ENCODE data around the gene TPO. TPM values are rescaled to one million over a fixed set of nuclear protein-coding genes. Genes with fewer than 3 reads are reported as not detected.

TPO gene
- total and polyA plus RNA-seq, 4 donors, result not detected

- Histone ChIP-seq H3K9ac (ENCODE audit: low read depth in 1 of 2, low read length in 2 of 2) (no peak overlapping the region), H3K27ac (ENCODE audit: low read depth in 1 of 2, low read length in 2 of 2) (no peak overlapping the region), H3K4me3 (ENCODE audit: low read depth in 1 of 3, low read length in 3 of 3) (no peak overlapping the region), H3K9me3 (ENCODE audit: control insufficient read depth in 4 of 4, low read length in 3 of 4) (no peaks in the 10 kb centered on the region), H3K36me3 (ENCODE audit: control insufficient read depth in 4 of 4, insufficient read depth in 3 of 4, low read depth in 1 of 4, low read length in 3 of 4) (no peaks in the 10 kb centered on the region), H3K27me3 (ENCODE audit: control insufficient read depth in 4 of 4, insufficient read depth in 4 of 4, low read length in 3 of 4) (no peaks in the 10 kb centered on the region), H3K4me1 (ENCODE audit: control insufficient read depth in 4 of 4, insufficient read depth in 4 of 4, low read length in 3 of 4) (no peaks in the 10 kb centered on the region)
- 71% methylated on average over 76 of the region's 76 CpGs for WGBS
- no peak for TF ChIP-seq CTCF (IDR thresholded peaks at IDR 0.05; ENCODE audit: low read depth, low read length, missing input control)
- TF ChIP-seq MAX (IDR thresholded peaks at IDR 0.05), result no peak
- no peak for TF ChIP-seq RAD21 (IDR thresholded peaks at IDR 0.05)
- no peak for TF ChIP-seq GABPA (IDR thresholded peaks at IDR 0.05 in 1 of 2, conservative IDR thresholded peaks at IDR 0.05 in 1 of 2)
- TF ChIP-seq ZBTB33 (IDR thresholded peaks at IDR 0.05), result no peak
- no peak for TF ChIP-seq SP1 (IDR thresholded peaks at IDR 0.05)
- TF ChIP-seq HNF4A (conservative IDR thresholded peaks at IDR 0.05), result no peak
- no peak for TF ChIP-seq ATF3 (IDR thresholded peaks at IDR 0.05)
- no peak for DNase-seq (ENCODE audit: low spot score)
These were observed 64.2 kb downstream of the TPO start for GRCh38 chr2:1477196-1478040.

- no peaks in the 10 kb centered on the region for H3K27me3 ChIP-seq (ENCODE audit: control insufficient read depth in 4 of 4, insufficient read depth in 4 of 4, low read length in 3 of 4)
- TF ChIP-seq RXRA (IDR thresholded peaks at IDR 0.05) (no peak), ZBTB33 (IDR thresholded peaks at IDR 0.05) (no peak), GABPA (IDR thresholded peaks at IDR 0.05 in 1 of 2, conservative IDR thresholded peaks at IDR 0.05 in 1 of 2) (no peak)
- H3K9me3 ChIP-seq (ENCODE audit: control insufficient read depth in 4 of 4, low read length in 3 of 4), result no peaks in the 10 kb centered on the region
- H3K36me3 ChIP-seq (ENCODE audit: control insufficient read depth in 4 of 4, insufficient read depth in 3 of 4, low read depth in 1 of 4, low read length in 3 of 4), result no peaks in the 10 kb centered on the region
- H3K4me3 ChIP-seq (ENCODE audit: low read depth in 1 of 3, low read length in 3 of 3), result no peak overlapping the region
- WGBS, result 83% methylated on average over 48 of the region's 48 CpGs
- H3K4me1 ChIP-seq (ENCODE audit: control insufficient read depth in 4 of 4, insufficient read depth in 4 of 4, low read length in 3 of 4), result no peaks in the 10 kb centered on the region
- H3K27ac ChIP-seq (ENCODE audit: low read depth in 1 of 2, low read length in 2 of 2), result no peak overlapping the region
- no peak for DNase-seq (ENCODE audit: low spot score)
- H3K9ac ChIP-seq (ENCODE audit: low read depth in 1 of 2, low read length in 2 of 2), result no peak overlapping the region
These were observed 65.3 kb downstream of the TPO start for GRCh38 chr2:1478311-1479305.

Data from liver (tissue), 9 donors.